ENCODE measurements around the gene NEURL4.

DNA sequence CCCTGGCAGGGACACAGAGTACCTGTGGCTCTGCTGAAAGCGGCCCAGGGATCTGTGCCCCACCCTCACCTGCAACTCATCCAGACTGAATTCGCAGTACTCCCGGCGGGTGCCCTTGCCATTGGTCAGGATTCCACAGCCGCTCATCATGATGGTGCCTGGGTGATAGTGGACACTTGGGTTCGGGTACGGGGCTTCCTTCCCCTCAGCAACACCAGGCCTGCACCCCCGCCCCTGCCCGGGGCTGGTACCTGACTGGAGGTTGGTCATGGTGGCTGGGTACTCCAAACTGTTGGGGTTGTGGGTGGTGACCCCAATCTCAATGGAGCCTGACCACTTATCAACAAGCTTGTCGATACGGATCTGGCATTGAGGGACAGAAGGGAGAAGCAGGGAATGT is 2.9 kb downstream of the NEURL4 start:
- TF ChIP-seq CTCF (IDR thresholded peaks at IDR 0.05; ENCODE audit: low read depth, low read length, missing input control): no peak
- no peak for TF ChIP-seq FOXA1 (IDR thresholded peaks at IDR 0.05)
- TF ChIP-seq, protein P1, sequence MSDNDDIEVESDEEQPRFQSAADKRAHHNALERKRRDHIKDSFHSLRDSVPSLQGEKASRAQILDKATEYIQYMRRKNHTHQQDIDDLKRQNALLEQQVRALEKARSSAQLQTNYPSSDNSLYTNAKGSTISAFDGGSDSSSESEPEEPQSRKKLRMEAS (IDR thresholded peaks at IDR 0.05): no peak
- TF ChIP-seq TAF1 (conservative IDR thresholded peaks at IDR 0.05): no peak
- TF ChIP-seq RAD21 (IDR thresholded peaks at IDR 0.05): no peak
- TF ChIP-seq GABPA (IDR thresholded peaks at IDR 0.05 in 1 of 2, conservative IDR thresholded peaks at IDR 0.05 in 1 of 2): no peak
- TF ChIP-seq, protein P2, sequence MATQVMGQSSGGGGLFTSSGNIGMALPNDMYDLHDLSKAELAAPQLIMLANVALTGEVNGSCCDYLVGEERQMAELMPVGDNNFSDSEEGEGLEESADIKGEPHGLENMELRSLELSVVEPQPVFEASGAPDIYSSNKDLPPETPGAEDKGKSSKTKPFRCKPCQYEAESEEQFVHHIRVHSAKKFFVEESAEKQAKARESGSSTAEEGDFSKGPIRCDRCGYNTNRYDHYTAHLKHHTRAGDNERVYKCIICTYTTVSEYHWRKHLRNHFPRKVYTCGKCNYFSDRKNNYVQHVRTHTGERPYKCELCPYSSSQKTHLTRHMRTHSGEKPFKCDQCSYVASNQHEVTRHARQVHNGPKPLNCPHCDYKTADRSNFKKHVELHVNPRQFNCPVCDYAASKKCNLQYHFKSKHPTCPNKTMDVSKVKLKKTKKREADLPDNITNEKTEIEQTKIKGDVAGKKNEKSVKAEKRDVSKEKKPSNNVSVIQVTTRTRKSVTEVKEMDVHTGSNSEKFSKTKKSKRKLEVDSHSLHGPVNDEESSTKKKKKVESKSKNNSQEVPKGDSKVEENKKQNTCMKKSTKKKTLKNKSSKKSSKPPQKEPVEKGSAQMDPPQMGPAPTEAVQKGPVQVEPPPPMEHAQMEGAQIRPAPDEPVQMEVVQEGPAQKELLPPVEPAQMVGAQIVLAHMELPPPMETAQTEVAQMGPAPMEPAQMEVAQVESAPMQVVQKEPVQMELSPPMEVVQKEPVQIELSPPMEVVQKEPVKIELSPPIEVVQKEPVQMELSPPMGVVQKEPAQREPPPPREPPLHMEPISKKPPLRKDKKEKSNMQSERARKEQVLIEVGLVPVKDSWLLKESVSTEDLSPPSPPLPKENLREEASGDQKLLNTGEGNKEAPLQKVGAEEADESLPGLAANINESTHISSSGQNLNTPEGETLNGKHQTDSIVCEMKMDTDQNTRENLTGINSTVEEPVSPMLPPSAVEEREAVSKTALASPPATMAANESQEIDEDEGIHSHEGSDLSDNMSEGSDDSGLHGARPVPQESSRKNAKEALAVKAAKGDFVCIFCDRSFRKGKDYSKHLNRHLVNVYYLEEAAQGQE (IDR thresholded peaks at IDR 0.05): no peak
- TF ChIP-seq, protein P3, sequence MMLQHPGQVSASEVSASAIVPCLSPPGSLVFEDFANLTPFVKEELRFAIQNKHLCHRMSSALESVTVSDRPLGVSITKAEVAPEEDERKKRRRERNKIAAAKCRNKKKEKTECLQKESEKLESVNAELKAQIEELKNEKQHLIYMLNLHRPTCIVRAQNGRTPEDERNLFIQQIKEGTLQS (IDR thresholded peaks at IDR 0.05): no peak
- TF ChIP-seq EGR1 (IDR thresholded peaks at IDR 0.05; ENCODE audit: low read depth in 2 of 2): no peak

All from liver (tissue), 3 donors.